Sigmoid colon (tissue), 7 donors: ENCODE data around the gene AGAP2. TPM values are rescaled to one million over a fixed set of nuclear protein-coding genes. Genes with fewer than 3 reads are reported as not detected.
A peak's percentile ranks its signal among the peaks of the same experiment; 100 is the strongest.

Experiments
- DNase-seq: peaks from one replicate; pipeline ENCODE4 v3.0.0-alpha.2; 2019
- H3K27ac ChIP-seq, 4 donors: fragments of 200-600 bp; sonication (generic); one replicate each; pipeline ENCODE4 v1.5.1; 2016 to 2019; ENCODE audit warnings: mild to moderate bottlenecking in 1 of 4
- H3K27me3 ChIP-seq, 3 donors: fragments of 200-600 bp; sonication (generic); one replicate each; pipeline ENCODE4 v1.5.1; 2019; ENCODE audit warnings: mild to moderate bottlenecking in 1 of 3
- H3K36me3 ChIP-seq, 4 donors: fragments of 200-600 bp; sonication (generic); one replicate each; pipeline ENCODE4 v1.5.1; 2016 to 2019
- H3K4me1 ChIP-seq, 4 donors: fragments of 200-600 bp; sonication (generic); one replicate each; pipeline ENCODE4 v1.5.1; 2017 to 2019
- H3K4me3 ChIP-seq, 4 donors: fragments of 200-600 bp; sonication (generic); one replicate each; pipeline ENCODE4 v1.5.1; 2017 to 2019; ENCODE audit warnings: mild to moderate bottlenecking in 2 of 4, moderate library complexity in 1 of 4
- H3K9me3 ChIP-seq, 4 donors: fragments of 200-600 bp in 3 of 4; sonication (generic) in 3 of 4; one replicate each; pipeline versions ENCODE4 v1.5.1 to v1.6.1; 2013 to 2019
- EP300 ChIP-seq, 4 donors: sonication (generic); formaldehyde crosslinking; IDR thresholded peaks; one replicate each; pipeline ENCODE4 v1.6.1; 2017; ENCODE audit warnings: antibody characterized with exemption in 4 of 4
- POLR2A ChIP-seq, 2 donors: fragments of 450-650 bp; IDR thresholded peaks; one replicate each; pipeline ENCODE4 v1.6.1; 2016; ENCODE audit warnings: antibody characterized with exemption in 2 of 2, mild to moderate bottlenecking in 2 of 2, moderate library complexity in 2 of 2
- POLR2AphosphoS5 ChIP-seq, 4 donors: sonication (generic); formaldehyde crosslinking; IDR thresholded peaks; one replicate each; pipeline ENCODE4 v1.6.1; 2017; ENCODE audit warnings: antibody characterized with exemption in 4 of 4
- WGBS, 2 donors: extraction: QIAGEN DNeasy Blood & Tissue Kit; methylation state at CpG; one replicate each; pipeline ENCODE4 v1.1.7; 2013; 5-methylcytosine and 5-hydroxymethylcytosine counted together
- intact Hi-C: fragments of 100-400 bp; cut with DNase I; formaldehyde crosslinking; loops from one replicate; pipeline ENCODE4 v1.15.1; 2023
- polyA plus RNA-seq, 3 donors: library from polyadenylated mRNA; stranded (reverse); fragments of 200-250 nt; gene quantifications; one replicate each; pipeline ENCODE4 v1.2.3, GENCODE V29; 2013
- total RNA-seq, 4 donors: library from RNA; depleted of rRNA; stranded (reverse); fragments of >200 nt; gene quantifications; one replicate each; pipeline ENCODE4 v1.1.0, GENCODE V29; 2016
- TF ChIP-seq, protein P1 (sequence below), 4 experiments: fragments of 450-650 bp in 3 of 4; fragments of 200-600 bp in 1 of 4; IDR thresholded peaks; one replicate each; pipeline ENCODE4 v1.5.1; 2016 to 2019; ENCODE audit warnings: antibody characterized with exemption in 4 of 4, mild to moderate bottlenecking in 3 of 4, moderate library complexity in 2 of 4
- donor health status: healthy with polysubstance abuse.
- donor health status: Bipolar disorder and iron deficiency.
- donor health status: healthy.

The AGAP2 gene
- total RNA-seq (1 to 10 TPM in 3 of 4 donors, under 1 TPM in 1; 0.82 to 3.0 (median 1.8) TPM), polyA plus RNA-seq (1 to 10 TPM in 1 of 3 donors, under 1 TPM in 2; under 0.01 to 6.4 (median 0.46) TPM)

DNA sequence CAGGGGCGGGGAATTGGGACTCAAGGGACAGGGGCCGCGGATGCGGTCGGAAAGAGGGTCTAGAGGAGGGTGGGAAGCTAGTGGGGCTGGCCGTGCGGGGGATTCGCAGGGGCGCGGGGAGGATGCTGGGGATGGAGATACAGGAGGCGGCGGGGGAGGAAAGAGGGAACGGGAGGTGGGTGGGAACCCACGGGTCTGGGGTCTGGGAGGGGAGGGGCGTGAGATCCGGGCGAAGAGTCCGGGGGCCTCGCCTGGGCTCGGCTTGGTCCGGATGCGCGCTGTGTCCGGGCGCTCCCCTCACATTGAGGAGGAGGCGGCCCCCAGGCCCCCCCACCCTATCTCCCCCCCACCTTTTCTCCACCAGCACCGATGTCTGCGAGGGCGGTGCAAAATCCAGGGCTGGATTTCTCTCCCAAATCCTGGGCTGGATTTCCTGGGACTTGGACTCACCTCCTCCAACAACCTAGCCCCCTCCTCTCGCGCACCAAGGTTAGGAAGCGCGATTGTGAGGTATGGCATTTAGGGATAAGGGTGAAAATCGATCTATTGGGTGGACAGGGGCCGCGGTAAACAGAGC is at the start of gene AGAP2:
AGAP2 (minus strand) TSS at position 82 of the 577 bp plus-strand sequence. CDS start 496 bp downstream, outside the sequence.
- Histone ChIP-seq H3K4me3 (peak within 1 kb of the TSS in 3 of 4 donors; percentile 20 to 43 (median 41)), H3K4me1 (peaks cover 0 to 39% (median 38%) of the 10 kb centered on the region in 4 donors), H3K9me3 (no peaks in the 10 kb centered on the region), H3K27ac (peak within 1 kb of the TSS in 1 of 4 donors; percentile 38), H3K36me3 (no peaks in the 10 kb centered on the region), H3K27me3 (peaks cover 47 to 75% (median 51%) of the 10 kb centered on the region in 3 donors)
- intact Hi-C loops = no loop called here
- WGBS, 2 donors = 24 to 43% methylated on average over 36 of the region's 36 CpGs
- no peak for DNase-seq
- no peak for TF ChIP-seq EP300 (IDR thresholded peaks at IDR 0.05)
- no peak for TF ChIP-seq POLR2AphosphoS5 (IDR thresholded peaks at IDR 0.05)

DNA sequence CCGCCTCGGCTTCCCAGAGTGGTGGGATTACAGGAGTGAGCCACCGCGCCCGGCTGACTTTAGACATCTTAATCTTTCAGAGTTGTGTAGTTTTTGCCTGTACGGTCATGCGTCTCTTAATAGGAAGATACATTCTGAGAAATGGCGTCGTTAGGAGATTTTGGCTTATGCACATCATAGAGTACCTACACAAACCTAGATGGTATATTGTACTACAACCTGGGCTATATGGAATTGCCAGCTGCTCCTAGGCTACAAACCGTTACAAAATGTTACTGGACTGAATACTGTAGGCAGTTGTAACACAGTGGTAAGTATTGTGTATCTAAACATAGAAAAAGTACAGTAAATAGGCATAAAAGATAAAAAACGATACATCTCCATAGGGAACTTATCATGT is 45.3 kb upstream of the AGAP2 start:
- intact Hi-C loops = loop anchor here (10.0 kb wide), 1 partner anchor 51 kb away; no protein-coding TSS in a partner anchor
- Histone ChIP-seq H3K27ac (no peak overlapping the region), H3K4me3 (no peak overlapping the region), H3K9me3 (no peaks in the 10 kb centered on the region), H3K27me3 (no peaks in the 10 kb centered on the region), H3K4me1 (peaks cover 0 to 19% (median 14%) of the 10 kb centered on the region in 4 donors), H3K36me3 (peaks cover 7 to 43% (median 11%) of the 10 kb centered on the region in 4 donors)
- TF ChIP-seq EP300 (IDR thresholded peaks at IDR 0.05) = no peak
- TF ChIP-seq POLR2A (IDR thresholded peaks at IDR 0.05) = no peak
- TF ChIP-seq, protein P1, sequence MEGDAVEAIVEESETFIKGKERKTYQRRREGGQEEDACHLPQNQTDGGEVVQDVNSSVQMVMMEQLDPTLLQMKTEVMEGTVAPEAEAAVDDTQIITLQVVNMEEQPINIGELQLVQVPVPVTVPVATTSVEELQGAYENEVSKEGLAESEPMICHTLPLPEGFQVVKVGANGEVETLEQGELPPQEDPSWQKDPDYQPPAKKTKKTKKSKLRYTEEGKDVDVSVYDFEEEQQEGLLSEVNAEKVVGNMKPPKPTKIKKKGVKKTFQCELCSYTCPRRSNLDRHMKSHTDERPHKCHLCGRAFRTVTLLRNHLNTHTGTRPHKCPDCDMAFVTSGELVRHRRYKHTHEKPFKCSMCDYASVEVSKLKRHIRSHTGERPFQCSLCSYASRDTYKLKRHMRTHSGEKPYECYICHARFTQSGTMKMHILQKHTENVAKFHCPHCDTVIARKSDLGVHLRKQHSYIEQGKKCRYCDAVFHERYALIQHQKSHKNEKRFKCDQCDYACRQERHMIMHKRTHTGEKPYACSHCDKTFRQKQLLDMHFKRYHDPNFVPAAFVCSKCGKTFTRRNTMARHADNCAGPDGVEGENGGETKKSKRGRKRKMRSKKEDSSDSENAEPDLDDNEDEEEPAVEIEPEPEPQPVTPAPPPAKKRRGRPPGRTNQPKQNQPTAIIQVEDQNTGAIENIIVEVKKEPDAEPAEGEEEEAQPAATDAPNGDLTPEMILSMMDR (IDR thresholded peaks at IDR 0.05) = no peak
- TF ChIP-seq POLR2AphosphoS5 (IDR thresholded peaks at IDR 0.05) = no peak
- DNase-seq = no peak
- WGBS, 2 donors = 90 to 94% methylated on average over 11 of the region's 11 CpGs

DNA sequence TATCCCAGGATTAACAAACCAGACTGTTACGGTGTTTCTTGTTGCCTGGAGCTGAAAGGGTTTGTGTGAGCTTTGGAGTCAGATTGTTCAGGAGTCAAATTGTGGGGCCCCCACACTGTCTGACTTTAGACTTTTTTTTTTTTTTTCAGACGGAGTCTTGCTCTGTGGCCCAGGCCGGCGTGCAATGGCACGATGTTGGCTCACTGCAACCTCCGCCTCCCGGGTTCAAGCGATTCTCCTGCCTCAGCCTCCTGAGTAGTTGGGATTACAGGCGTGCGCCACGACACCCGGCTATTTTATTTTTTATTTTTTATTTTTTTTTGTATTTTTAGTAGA is 44.9 kb upstream of the AGAP2 start:
- Histone ChIP-seq H3K9me3 (no peaks in the 10 kb centered on the region), H3K4me3 (peak overlapping the region; percentile 56 to 99 (median 80)), H3K4me1 (peaks cover 0 to 19% (median 14%) of the 10 kb centered on the region in 4 donors), H3K27ac (peak overlapping the region in 1 of 4 donors; percentile 86), H3K36me3 (peaks cover 7 to 39% (median 10%) of the 10 kb centered on the region in 4 donors), H3K27me3 (no peaks in the 10 kb centered on the region)
- 80 to 85% methylated on average over 12 of the region's 12 CpGs for WGBS, 2 donors
- intact Hi-C loops = loop anchor here (10.0 kb wide), 1 partner anchor 51 kb away; no protein-coding TSS in a partner anchor
- TF ChIP-seq POLR2AphosphoS5 (IDR thresholded peaks at IDR 0.05) (no peak), POLR2A (IDR thresholded peaks at IDR 0.05) (no peak), EP300 (IDR thresholded peaks at IDR 0.05) (no peak)
- TF ChIP-seq, protein P1 (IDR thresholded peaks at IDR 0.05) = no peak
- DNase-seq = no peak

- TF ChIP-seq POLR2AphosphoS5 (IDR thresholded peaks at IDR 0.05) (peak; percentile 56 to 93 (median 91)), EP300 (IDR thresholded peaks at IDR 0.05) (peak in 1 of 4 donors; percentile 41), POLR2A (IDR thresholded peaks at IDR 0.05) (peak in 1 of 2 donors; percentile 26)
- TF ChIP-seq, protein P1 (IDR thresholded peaks at IDR 0.05) = peak; percentile 80 to 94 (median 92)
- no peaks in the 10 kb centered on the region for H3K27me3 ChIP-seq
- intact Hi-C loops = loop anchor here (1.0 to 10.0 kb wide), 2 partner anchors 52 to 122 kb away; no protein-coding TSS in a partner anchor
- no peaks in the 10 kb centered on the region for H3K9me3 ChIP-seq
- peaks cover 7 to 33% (median 9%) of the 10 kb centered on the region in 4 donors for H3K36me3 ChIP-seq
- peak within 1 kb of the TSS; percentile 61 to 86 (median 75) for H3K27ac ChIP-seq
- 1% methylated on average over 45 of the region's 45 CpGs for WGBS, 2 donors
- peaks cover 0 to 19% (median 14%) of the 10 kb centered on the region in 4 donors for H3K4me1 ChIP-seq
- DNase-seq = peak; percentile 97
- H3K4me3 ChIP-seq = peak within 1 kb of the TSS; percentile 56 to 99 (median 80)
Measured at GRCh38 chr12:57782608-57783465, 44.3 kb upstream of the AGAP2 start, which contains the start of gene TSFM. Gene TSFM, plus strand, starts transcription at chr12:57782787. Its CDS starts 15 bp downstream, at chr12:57782802.
